Fibroblast of gingiva (primary cell): ENCODE results near the gene FKBP15.

Experiments
- DNase-seq: peaks from one replicate; pipeline ENCODE4 v3.0.0-alpha.2; 2011; ENCODE audit warnings: low read depth

Gene FKBP15

GRCh38 chr9:113183956-113184488 is 37.1 kb downstream of the FKBP15 start:
- DNase-seq, result no peak

DNA sequence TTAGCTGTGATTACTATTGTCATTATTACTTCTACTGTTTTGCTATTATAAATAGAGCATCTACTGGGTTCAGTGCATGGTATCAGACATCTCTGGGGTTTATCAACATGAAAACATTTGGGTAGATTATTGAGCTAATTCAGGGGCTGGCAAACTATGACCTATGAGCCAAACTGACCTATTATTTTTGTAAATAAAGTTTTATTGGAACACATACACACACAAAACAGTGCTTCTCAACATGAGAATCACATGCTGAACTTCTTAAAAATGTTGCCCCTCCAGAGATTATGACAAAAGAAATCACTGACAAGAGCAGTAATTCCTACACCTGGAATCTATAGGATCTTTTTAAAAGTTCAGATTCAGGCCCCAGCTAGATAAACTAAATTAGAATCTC is 39.9 kb downstream of the FKBP15 start:
- no peak for DNase-seq

- no peak for DNase-seq
Observed at GRCh38 chr9:113179839-113180238, 41.2 kb downstream of the FKBP15 start.

GRCh38 chr9:113178087-113178486 is 43.0 kb downstream of the FKBP15 start:
- DNase-seq, result peak; percentile 75

- no peak for DNase-seq
Observed at GRCh38 chr9:113177251-113177650, 43.8 kb downstream of the FKBP15 start.

- DNase-seq, result no peak
Observed at GRCh38 chr9:113176803-113177202, 44.3 kb downstream of the FKBP15 start.

DNA sequence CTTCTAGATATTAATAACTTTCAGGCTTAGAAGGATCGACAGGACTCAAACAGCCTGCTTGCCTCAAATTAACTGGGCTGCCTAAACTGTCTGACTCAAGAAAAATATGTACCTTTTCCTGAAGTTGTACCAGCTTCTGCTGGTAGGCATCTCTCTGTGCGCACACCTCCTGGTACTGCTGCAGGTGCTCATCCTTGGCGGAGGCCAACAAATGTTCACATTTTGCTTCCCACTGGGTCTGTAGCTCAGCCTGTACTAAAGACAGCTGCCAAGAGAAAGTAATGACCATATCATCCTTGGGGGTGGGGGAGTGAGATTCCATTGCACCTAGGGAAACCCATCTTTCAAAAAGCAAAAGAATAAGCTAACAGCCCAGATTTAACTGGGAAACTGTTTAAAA is 47.7 kb downstream of the FKBP15 start:
- DNase-seq, result no peak

DNA sequence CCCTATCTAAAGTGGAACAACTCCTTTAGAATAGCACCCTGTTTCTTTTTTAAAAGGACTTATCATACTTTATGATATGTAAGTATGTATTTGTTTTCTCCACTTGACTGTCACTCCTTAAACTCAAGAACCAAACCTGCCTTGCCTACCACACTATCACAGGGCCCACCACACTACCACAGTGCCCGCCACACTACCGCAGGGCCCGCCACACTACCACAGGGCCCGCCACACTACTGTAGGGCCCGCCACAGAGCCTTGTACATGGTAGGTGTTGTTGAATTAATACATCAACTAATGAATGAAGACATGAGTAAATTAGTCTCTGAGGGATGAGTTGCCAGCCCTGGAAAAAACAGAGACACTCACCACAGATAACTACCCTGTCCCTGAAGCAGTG is 52.3 kb downstream of the FKBP15 start:
- DNase-seq, result no peak

DNA sequence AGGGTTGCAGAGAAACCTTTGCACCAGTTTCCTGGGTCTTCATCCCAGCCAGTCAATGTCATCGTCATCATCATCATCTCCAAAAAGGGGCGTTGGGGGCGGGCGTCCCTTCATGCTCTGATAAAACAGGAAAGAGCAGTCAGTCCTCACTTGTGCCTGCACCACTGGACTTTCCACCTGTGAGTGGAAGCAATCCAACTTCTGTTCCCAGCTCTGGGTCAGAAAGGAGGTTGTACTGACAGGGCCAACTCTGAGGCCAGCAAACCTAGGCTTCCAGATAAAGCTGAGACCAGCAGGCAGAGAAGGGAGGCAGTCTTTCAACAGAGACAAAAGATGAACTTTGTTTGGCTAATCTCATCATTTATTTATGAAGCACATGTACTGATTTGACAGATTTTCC is 55.0 kb downstream of the FKBP15 start:
- DNase-seq, result no peak

GRCh38 chr9:113164536-113165300 is 56.4 kb downstream of the FKBP15 start:
- DNase-seq, result peak; percentile 51

DNA sequence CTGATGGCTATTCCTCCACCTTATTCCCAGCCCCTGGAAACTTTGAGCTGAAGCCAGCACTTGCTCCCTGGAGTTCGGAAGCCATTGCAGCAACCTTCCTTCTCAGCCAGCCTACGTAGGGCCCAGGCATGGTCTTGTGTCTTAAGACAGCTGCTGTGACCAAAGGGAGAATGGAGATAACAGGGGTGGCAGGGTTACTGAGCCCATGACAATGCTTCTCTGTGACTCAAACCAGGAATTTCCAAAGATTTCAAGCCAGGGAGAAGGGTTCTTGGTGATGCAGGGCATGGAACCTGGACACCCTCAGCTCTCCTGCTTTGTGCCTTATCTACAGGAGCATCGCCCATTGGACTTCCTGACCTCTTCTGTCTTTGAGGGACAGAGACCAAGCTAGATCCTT is 58.1 kb downstream of the FKBP15 start:
- DNase-seq, result no peak

DNA sequence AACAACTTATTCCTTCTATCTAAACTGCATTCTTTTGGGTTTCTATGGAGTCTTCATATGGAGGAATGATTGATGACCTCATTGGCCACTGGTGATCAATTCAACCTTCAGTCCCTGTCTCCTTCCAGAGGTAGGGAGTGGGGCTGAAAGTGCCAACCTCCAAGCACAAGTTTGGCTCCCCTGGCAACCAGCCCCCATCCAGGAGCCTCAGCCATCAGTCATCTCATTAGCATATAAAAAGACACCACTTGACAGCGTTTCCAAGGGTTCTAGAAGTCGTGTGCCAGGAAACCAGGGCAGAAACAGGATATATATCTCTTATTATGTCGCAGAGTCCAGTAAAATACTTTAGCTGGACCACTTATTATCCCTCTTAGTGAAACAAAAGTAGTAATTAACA is 60.5 kb downstream of the FKBP15 start:
- no peak for DNase-seq

GRCh38 chr9:113158446-113158845 is 62.6 kb downstream of the FKBP15 start:
- no peak for DNase-seq

GRCh38 chr9:113156880-113157279 is 64.2 kb downstream of the FKBP15 start:
- no peak for DNase-seq

- DNase-seq, result no peak
Observed at GRCh38 chr9:113155911-113156588, 65.0 kb downstream of the FKBP15 start.

DNA sequence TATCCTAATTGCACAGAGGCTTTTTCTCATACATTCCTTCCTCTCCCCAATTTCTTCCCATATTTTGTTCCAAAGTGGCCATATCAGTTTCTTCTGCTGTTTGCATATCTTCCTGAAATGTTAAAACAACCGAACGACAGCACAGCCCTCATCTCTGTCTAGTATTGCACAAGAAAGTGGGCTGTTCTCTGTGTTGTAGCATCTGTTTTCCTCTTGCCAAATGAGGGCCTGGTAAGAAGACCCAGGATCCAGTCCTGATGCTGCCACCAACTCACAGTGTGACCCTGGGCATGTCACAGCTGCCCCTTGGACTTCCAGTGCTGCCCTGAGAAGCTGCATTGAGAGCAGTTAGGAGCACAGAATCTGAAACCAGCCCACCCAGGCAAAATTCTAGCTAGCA is 66.1 kb downstream of the FKBP15 start:
- peak; percentile 61 for DNase-seq

DNA sequence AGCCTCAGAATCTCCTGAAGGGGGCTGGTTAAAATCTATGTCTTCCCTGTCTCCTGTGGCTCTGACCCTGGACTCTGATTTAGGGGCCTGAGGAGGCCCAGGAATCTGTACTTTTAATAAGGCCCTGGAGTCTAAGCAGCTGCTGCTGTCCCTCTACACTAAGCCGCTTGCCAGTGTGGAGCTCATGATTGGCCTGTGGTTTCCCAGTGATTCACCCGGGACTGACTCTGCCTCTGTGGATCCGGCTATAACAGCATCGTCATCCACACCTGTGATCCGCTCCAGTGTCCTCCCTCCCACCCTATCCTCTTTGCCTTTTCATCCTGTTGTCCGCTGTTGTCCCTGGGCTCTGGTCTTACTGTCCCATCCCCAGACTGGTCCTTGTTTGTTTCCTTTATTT is 66.6 kb downstream of the FKBP15 start:
- peak; percentile 18 for DNase-seq

- no peak for DNase-seq
Observed at GRCh38 chr9:113153599-113153998, 67.5 kb downstream of the FKBP15 start.

GRCh38 chr9:113152699-113153098 is 68.4 kb downstream of the FKBP15 start:
- DNase-seq, result no peak

- peak; percentile 15 for DNase-seq
Observed at GRCh38 chr9:113151696-113152630, 69.1 kb downstream of the FKBP15 start.

- peak; percentile 77 for DNase-seq
Observed at GRCh38 chr9:113150670-113151611, 70.1 kb downstream of the FKBP15 start, which contains the start of gene SLC31A2. SLC31A2 (plus strand) TSS chr9:113151007; CDS start chr9:113151075, 68 bp downstream.
